Bronchial epithelial cell (primary cell): ENCODE data around the gene MAPKAPK2. TPM values are rescaled to one million over a fixed set of nuclear protein-coding genes. Genes with fewer than 3 reads are reported as not detected.
"Not testable (repeated sequence)": the region's sequence is repeated elsewhere in the genome, so short reads cannot be mapped to it uniquely, and the experiment has no call there.

Source experiments
- DNase-seq: peaks from one replicate; pipeline ENCODE4 v3.0.0-alpha.2; 2010; ENCODE audit warnings: low read depth
- FAIRE-seq: peaks from 2 replicates; lab custom pipeline; 2011; peaks lifted over from hg19 to GRCh38; lab: Jason Lieb, UNC
- H3K27me3 ChIP-seq: 2 replicates; pipeline ENCODE4 v1.5.1; 2011; ENCODE audit warnings: low read length; ENCODE audit not compliant: control insufficient read depth, insufficient read depth
- H3K36me3 ChIP-seq: 2 replicates; pipeline ENCODE4 v1.5.1; 2011; ENCODE audit warnings: low read length; ENCODE audit not compliant: control insufficient read depth, insufficient read depth
- H3K4me3 ChIP-seq: 2 replicates; pipeline ENCODE4 v1.5.1; 2011; ENCODE audit warnings: mild to moderate bottlenecking, low read depth, low read length, control low read depth
- CTCF ChIP-seq: IDR thresholded peaks from 2 replicates; pipeline ENCODE4 v1.5.1; 2011; ENCODE audit warnings: mild to moderate bottlenecking, moderate library complexity, low read length, control low read depth, inconsistent platforms; ENCODE audit not compliant: insufficient read depth, severe bottlenecking
- total RNA-seq: library from RNA; depleted of rRNA; stranded (reverse); fragments of >200 nt; gene quantifications from 2 replicates; pipeline ENCODE4 v1.2.1, GENCODE V29; 2014

The MAPKAPK2 gene
- total RNA-seq, 1 donor from 2014 or later, result 23.2 TPM

DNA sequence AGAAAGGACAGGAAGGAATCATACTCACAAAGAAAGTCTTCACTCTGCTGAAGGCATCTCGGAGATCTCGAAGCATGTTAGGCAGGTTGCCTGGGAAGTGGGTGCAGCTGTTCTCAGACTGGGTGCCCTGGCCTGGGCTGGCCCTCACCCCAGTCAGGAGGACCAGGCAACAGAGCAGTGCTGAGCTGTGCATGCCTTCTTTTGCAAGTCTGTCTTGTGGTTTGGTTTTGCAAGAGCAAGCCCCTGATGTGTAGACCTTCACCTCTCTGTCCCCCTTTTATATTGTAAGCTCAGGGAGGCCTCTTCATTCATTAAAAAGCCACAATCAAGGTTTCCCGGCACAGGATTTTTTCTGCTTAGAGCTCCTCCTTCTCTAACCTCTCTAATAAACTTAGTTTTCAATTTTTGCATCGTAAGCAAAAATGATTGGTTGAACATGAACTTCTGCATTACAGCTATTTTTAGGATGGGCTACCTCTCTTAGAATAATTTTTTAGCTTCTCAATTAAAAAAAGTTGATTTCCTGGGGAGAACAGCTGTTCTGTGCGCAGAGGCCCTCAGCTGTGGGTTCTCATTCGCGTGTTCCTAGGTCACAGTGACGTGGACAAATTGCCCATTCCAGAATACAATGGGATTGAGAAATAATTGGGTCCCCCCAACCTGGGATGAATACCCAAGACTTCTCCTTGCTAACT is 87.7 kb downstream of the MAPKAPK2 start, which contains the start of gene IL10:
TSS of gene IL10 (minus strand) at position 252 of the 695 bp plus-strand sequence. CDS start at position 193, 59 bp downstream.
- DNase-seq, result no peak
- Histone ChIP-seq H3K36me3 (no peaks in the 10 kb centered on the region), H3K4me3 (no peak within 1 kb of the TSS), H3K27me3 (peaks cover 13% of the 10 kb centered on the region)
- FAIRE-seq, result no peak
- TF ChIP-seq CTCF, result no peak

- DNase-seq (no peak), FAIRE-seq (no peak)
- H3K4me3 ChIP-seq, result no peak overlapping the region
- TF ChIP-seq CTCF, result no peak
- H3K36me3 ChIP-seq, result no peaks in the 10 kb centered on the region
- peaks cover 15% of the 10 kb centered on the region for H3K27me3 ChIP-seq
Observed at GRCh38 chr1:206774093-206774492, 89.4 kb downstream of the MAPKAPK2 start.

DNA sequence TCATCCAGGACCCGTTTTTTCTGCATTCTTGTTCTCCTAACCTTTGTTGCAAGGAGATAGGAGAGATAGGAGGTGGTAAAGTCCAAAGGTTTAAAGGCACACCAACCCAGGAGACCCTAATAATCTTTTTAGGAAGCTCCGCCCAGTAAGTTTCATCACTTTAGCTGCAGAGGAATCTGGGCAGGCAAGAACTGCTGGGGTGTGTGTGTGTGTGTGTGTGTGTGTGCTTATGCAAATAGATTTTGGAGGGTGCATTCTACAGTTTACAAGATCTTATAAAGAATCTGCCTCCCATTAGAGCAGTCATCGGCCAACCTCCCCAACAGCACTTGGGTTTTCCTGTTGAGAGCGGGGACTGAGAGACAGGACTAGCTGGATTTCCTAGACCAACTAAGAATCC is 91.5 kb downstream of the MAPKAPK2 start:
- FAIRE-seq (no peak), DNase-seq (peak; percentile 39)
- Histone ChIP-seq H3K4me3 (no peak overlapping the region), H3K27me3 (peaks cover 13% of the 10 kb centered on the region), H3K36me3 (no peaks in the 10 kb centered on the region)
- TF ChIP-seq CTCF, result no peak

GRCh38 chr1:206778031-206778430 is 93.3 kb downstream of the MAPKAPK2 start:
- Histone ChIP-seq H3K27me3 (peaks cover 11% of the 10 kb centered on the region), H3K4me3 (no peak overlapping the region), H3K36me3 (no peaks in the 10 kb centered on the region)
- FAIRE-seq, result no peak
- DNase-seq, result no peak
- no peak for TF ChIP-seq CTCF

GRCh38 chr1:206778911-206779310 is 94.2 kb downstream of the MAPKAPK2 start:
- not testable (repeated sequence) for H3K4me3 ChIP-seq, H3K36me3 ChIP-seq, FAIRE-seq, H3K27me3 ChIP-seq
- peak; percentile 31 for DNase-seq

DNA sequence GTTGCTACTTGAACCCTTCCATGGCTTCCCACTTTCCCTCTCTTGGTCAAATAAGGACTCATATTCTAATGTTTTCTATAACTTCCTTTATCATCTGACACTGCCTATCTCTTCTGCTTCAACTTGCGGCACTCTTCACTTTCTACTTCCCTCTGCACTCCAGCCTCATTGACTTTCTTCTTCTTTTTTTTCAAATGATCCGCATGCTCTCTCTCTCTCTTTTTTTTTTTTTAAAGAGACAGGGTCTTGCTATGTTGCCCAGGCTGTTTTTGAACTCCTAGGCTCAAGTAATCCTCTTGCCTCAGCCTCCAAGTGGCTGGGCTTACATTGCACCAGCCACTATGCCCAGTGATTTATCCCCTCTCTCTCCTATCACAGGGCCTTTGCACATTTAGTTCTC is 94.9 kb downstream of the MAPKAPK2 start:
- Histone ChIP-seq H3K27me3 (peaks cover 5% of the 10 kb centered on the region), H3K36me3 (no peaks in the 10 kb centered on the region), H3K4me3 (no peak overlapping the region)
- DNase-seq (no peak), FAIRE-seq (no peak)
- TF ChIP-seq CTCF, result no peak
